Effector memory CD4-positive, alpha-beta T cell (primary cell): Measurements from ENCODE around the gene LIPT1.
A peak's percentile ranks its signal among the peaks of the same experiment; 100 is the strongest.
"Not testable (repeated sequence)": the region's sequence is repeated elsewhere in the genome, so short reads cannot be mapped to it uniquely, and the experiment has no call there.

Experiments used
- DNase-seq, 3 donors: peaks; one replicate each; pipeline ENCODE4 v3.0.0-alpha.2; 2020
- H3K27ac ChIP-seq: 2 replicates; pipeline ENCODE4 v1.7.0; 2013; ENCODE audit warnings: mild to moderate bottlenecking, low read length, moderate library complexity; ENCODE audit not compliant: insufficient read depth, poor library complexity, severe bottlenecking
- H3K27me3 ChIP-seq: replicated peaks from 2 replicates; pipeline ENCODE4 v1.7.0; 2013; ENCODE audit warnings: mild to moderate bottlenecking, low read length; ENCODE audit not compliant: insufficient read depth, control insufficient read depth, poor library complexity, severe bottlenecking
- H3K36me3 ChIP-seq: 2 replicates; pipeline ENCODE4 v1.7.0; 2013; ENCODE audit warnings: mild to moderate bottlenecking, low read length, moderate library complexity; ENCODE audit not compliant: control insufficient read depth, insufficient read depth
- H3K4me1 ChIP-seq: 2 replicates; pipeline ENCODE4 v1.7.0; 2013; ENCODE audit warnings: low read length, mild to moderate bottlenecking; ENCODE audit not compliant: control insufficient read depth, insufficient read depth, poor library complexity, severe bottlenecking
- H3K4me3 ChIP-seq: 2 replicates; pipeline ENCODE4 v1.7.0; 2013; ENCODE audit warnings: low read length, low read depth, mild to moderate bottlenecking; ENCODE audit not compliant: insufficient read depth, poor library complexity, severe bottlenecking
- H3K9me3 ChIP-seq: 2 replicates; pipeline ENCODE4 v1.7.0; 2013; ENCODE audit warnings: mild to moderate bottlenecking, low read length, moderate library complexity; ENCODE audit not compliant: control insufficient read depth
- total RNA-seq, 3 donors: gene quantifications; one replicate each; lab custom pipeline; 2026; lab: John Stamatoyannopoulos, UW

Gene LIPT1
- total RNA-seq, result 6.0 to 8.5 (median 8.0) reads per million in 3 donors

- Histone ChIP-seq H3K9me3 (no peaks in the 10 kb centered on the region), H3K4me1 (peaks cover 11% of the 10 kb centered on the region), H3K27ac (peak within 1 kb of the TSS; percentile 94), H3K36me3 (peaks cover 3% of the 10 kb centered on the region), H3K27me3 (no peaks in the 10 kb centered on the region), H3K4me3 (peak within 1 kb of the TSS; percentile 92)
- peak; percentile 85 to 89 (median 87) for DNase-seq
These were observed at the start of gene LIPT1, which contains the start of gene TSGA10 for GRCh38 chr2:99154643-99155536. Gene LIPT1, plus strand, starts transcription at chr2:99154967. Its CDS starts 6,991 bp downstream, at chr2:99161958. Gene TSGA10, minus strand, starts transcription at chr2:99154942. Its CDS starts 45,503 bp downstream, at chr2:99109439.

DNA sequence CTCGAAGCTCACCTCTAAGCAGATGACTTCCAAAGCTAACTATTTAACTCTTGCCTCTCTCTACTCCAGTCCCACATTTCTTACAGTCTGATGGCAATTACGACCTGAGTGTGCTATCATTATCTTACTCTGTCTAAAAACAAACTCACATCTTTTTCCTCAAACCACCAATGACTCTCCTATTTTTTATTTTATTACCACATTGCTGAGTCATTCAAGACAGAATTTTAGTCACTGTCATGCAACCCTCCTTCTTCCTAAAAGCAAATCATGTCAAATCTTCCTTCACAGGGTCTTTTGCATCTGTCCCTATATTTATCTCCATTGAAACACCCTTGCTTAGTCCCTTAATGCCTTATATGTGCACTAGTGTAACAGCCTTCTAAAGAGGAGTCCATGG, 47.9 kb upstream of the LIPT1 start:
- DNase-seq, result no peak
- no peak overlapping the region for H3K4me3 ChIP-seq
- no peaks in the 10 kb centered on the region for H3K4me1 ChIP-seq
- H3K27ac ChIP-seq, result no peak overlapping the region
- no peaks in the 10 kb centered on the region for H3K27me3 ChIP-seq
- H3K36me3 ChIP-seq, result no peaks in the 10 kb centered on the region
- no peaks in the 10 kb centered on the region for H3K9me3 ChIP-seq

DNA sequence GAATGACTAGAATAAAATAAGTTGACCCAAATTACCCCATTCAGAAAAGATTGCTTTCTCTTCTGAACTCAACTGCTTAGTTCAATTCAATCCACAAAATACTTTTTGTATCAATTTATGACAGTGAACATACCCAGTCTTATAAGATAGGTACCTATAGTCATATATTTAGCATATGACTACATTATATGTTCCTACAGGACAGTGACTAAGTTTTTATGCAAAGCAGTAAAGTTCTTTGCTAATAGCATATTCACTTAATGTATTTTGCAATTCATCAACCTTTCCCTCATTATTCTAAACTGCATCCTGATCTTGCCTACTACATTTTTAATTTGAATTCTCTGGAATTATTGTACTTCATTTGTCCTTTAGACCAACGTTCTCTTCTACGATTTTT, 43.5 kb upstream of the LIPT1 start:
- Histone ChIP-seq H3K9me3 (no peaks in the 10 kb centered on the region), H3K4me1 (no peaks in the 10 kb centered on the region), H3K4me3 (no peak overlapping the region), H3K27ac (no peak overlapping the region), H3K27me3 (no peaks in the 10 kb centered on the region), H3K36me3 (no peaks in the 10 kb centered on the region)
- no peak for DNase-seq

- H3K27me3 ChIP-seq, result no peaks in the 10 kb centered on the region
- no peaks in the 10 kb centered on the region for H3K36me3 ChIP-seq
- H3K9me3 ChIP-seq, result no peaks in the 10 kb centered on the region
- no peaks in the 10 kb centered on the region for H3K4me1 ChIP-seq
- no peak overlapping the region for H3K4me3 ChIP-seq
- no peak for DNase-seq
- H3K27ac ChIP-seq, result no peak overlapping the region
These were observed 42.8 kb upstream of the LIPT1 start for GRCh38 chr2:99111945-99112344.

- no peak overlapping the region for H3K4me3 ChIP-seq
- no peak for DNase-seq
- H3K9me3 ChIP-seq, result no peaks in the 10 kb centered on the region
- no peak overlapping the region for H3K27ac ChIP-seq
- H3K4me1 ChIP-seq, result no peaks in the 10 kb centered on the region
- H3K36me3 ChIP-seq, result no peaks in the 10 kb centered on the region
- no peaks in the 10 kb centered on the region for H3K27me3 ChIP-seq
These were observed 42.1 kb upstream of the LIPT1 start for GRCh38 chr2:99112617-99113016.

GRCh38 chr2:99127981-99128380, 26.8 kb upstream of the LIPT1 start:
- Histone ChIP-seq H3K9me3 (peaks cover 4% of the 10 kb centered on the region), H3K27me3 (no peaks in the 10 kb centered on the region), H3K27ac (no peak overlapping the region), H3K36me3 (no peaks in the 10 kb centered on the region), H3K4me3 (no peak overlapping the region), H3K4me1 (no peaks in the 10 kb centered on the region)
- no peak for DNase-seq

DNA sequence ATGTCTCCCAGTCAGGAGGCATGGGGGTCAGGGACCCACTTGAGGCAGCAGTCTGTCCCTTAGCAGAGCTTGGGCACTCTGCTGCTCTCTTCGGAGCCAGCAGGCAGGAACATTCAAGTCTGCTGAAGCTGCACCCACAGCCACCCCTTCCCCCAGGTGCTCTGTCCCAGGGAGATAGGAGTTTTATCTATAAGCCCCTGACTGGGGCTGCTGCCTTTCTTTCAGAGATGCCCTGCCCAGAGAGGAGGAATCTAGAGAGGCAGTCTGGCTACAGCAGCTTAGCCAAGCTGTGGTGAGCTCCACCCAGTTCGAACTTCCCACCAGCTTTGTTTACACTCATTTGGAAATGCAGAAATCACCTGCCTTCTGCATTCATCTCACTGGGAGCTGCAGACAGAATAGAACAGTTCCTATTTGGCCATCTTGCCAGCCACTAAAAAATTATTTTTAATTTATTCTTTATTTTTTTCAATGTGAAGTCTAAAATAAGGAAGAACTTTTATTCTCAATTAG, 19.7 kb upstream of the LIPT1 start:
- not testable (repeated sequence) for H3K4me1 ChIP-seq, H3K27ac ChIP-seq, H3K27me3 ChIP-seq, H3K9me3 ChIP-seq, DNase-seq, H3K4me3 ChIP-seq, H3K36me3 ChIP-seq

GRCh38 chr2:99139003-99139402, 15.8 kb upstream of the LIPT1 start:
- H3K27ac ChIP-seq, result no peak overlapping the region
- no peaks in the 10 kb centered on the region for H3K9me3 ChIP-seq
- H3K36me3 ChIP-seq, result no peaks in the 10 kb centered on the region
- no peak overlapping the region for H3K4me3 ChIP-seq
- no peak for DNase-seq
- H3K27me3 ChIP-seq, result no peaks in the 10 kb centered on the region
- H3K4me1 ChIP-seq, result peaks cover 4% of the 10 kb centered on the region

GRCh38 chr2:99140056-99140859, 14.5 kb upstream of the LIPT1 start:
- DNase-seq, result no peak
- H3K9me3 ChIP-seq, result no peaks in the 10 kb centered on the region
- peak overlapping the region; percentile 69 for H3K4me3 ChIP-seq
- H3K4me1 ChIP-seq, result peaks cover 4% of the 10 kb centered on the region
- no peaks in the 10 kb centered on the region for H3K27me3 ChIP-seq
- H3K27ac ChIP-seq, result peak overlapping the region; percentile 81
- H3K36me3 ChIP-seq, result no peaks in the 10 kb centered on the region

DNA sequence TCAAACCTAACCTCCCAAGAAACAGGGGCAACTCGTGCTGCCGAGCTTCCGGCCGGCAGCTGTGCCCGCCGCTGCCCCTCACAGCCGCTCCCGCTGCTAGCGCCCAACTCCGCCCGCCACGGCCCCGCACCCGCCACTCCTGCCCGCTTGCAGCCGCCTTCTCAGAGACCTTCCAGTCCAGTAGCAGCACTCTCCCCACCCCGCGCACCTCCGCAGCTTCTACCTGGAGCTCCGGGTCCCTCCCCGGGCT, 14.0 kb upstream of the LIPT1 start:
- Histone ChIP-seq H3K27ac (peak overlapping the region; percentile 81), H3K9me3 (no peaks in the 10 kb centered on the region), H3K36me3 (no peaks in the 10 kb centered on the region), H3K4me3 (peak overlapping the region; percentile 69), H3K27me3 (no peaks in the 10 kb centered on the region), H3K4me1 (peaks cover 4% of the 10 kb centered on the region)
- DNase-seq, result no peak
